Spleen (tissue), 7 donors: ENCODE data around the gene NCOA7.

Source experiments
- POLR2A ChIP-seq, 3 donors: fragments of 450-650 bp; IDR thresholded peaks; one replicate each; pipeline ENCODE4 v1.5.1; 2017; ENCODE audit warnings: antibody characterized with exemption in 3 of 3, mild to moderate bottlenecking in 1 of 3
- POLR2AphosphoS5 ChIP-seq, 3 donors: sonication (generic); formaldehyde crosslinking; IDR thresholded peaks; one replicate each; pipeline ENCODE4 v1.5.1; 2017; ENCODE audit warnings: antibody characterized with exemption in 3 of 3
- TF ChIP-seq, protein P1 (sequence below), 11 experiments: fragments of 200-600 bp in 7 of 11; fragments of 450-650 bp in 4 of 11; sonication (generic) in 4 of 11; IDR thresholded peaks in 8 of 11; conservative IDR thresholded peaks in 3 of 11; 1 replicate in 7 of 11; 2 replicates in 4 of 11; pipeline versions ENCODE4 v1.4.0 to v1.8.0; 2016 to 2021; ENCODE audit warnings: antibody characterized with exemption in 11 of 11, inconsistent platforms in 4 of 11, mild to moderate bottlenecking in 1 of 11
- donor health status: DM: no; HTN: no; CAD: no; lungs with moderate emphysema.
- donor health status: DM: no; HTN: no; CAD: no.
- donor health status: DM: no; HTN: no; CAD: no.

DNA sequence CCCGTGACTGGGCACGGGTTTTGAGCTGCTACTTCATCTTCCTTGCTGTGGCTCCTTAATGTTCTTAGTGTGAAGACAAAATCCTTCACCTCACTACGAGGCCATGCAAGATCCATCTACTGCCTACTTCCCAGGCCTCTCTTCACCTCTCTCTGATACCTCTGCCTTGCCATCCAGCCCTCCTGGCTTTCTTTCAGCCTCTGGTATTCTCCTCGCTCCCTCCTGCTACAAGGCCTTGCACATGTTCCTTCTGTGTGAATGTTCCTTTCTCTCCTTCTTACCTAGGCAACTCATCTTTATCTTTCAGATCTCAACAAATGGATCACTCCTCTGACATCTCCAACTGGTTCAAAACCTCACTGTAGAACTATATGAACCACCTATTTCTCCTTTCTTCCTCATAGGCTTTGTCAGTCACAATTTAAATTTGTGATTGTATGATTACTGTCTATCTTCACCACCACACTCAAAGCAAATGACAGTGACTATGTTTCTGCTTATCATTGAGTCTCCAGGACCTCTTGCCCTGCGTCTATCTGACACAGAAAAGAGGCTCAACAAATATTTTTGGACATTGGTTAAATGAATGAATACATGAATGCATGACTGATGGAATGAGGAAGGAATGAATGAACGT is 21.5 kb upstream of the NCOA7 start:
- TF ChIP-seq, protein P1, sequence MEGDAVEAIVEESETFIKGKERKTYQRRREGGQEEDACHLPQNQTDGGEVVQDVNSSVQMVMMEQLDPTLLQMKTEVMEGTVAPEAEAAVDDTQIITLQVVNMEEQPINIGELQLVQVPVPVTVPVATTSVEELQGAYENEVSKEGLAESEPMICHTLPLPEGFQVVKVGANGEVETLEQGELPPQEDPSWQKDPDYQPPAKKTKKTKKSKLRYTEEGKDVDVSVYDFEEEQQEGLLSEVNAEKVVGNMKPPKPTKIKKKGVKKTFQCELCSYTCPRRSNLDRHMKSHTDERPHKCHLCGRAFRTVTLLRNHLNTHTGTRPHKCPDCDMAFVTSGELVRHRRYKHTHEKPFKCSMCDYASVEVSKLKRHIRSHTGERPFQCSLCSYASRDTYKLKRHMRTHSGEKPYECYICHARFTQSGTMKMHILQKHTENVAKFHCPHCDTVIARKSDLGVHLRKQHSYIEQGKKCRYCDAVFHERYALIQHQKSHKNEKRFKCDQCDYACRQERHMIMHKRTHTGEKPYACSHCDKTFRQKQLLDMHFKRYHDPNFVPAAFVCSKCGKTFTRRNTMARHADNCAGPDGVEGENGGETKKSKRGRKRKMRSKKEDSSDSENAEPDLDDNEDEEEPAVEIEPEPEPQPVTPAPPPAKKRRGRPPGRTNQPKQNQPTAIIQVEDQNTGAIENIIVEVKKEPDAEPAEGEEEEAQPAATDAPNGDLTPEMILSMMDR (IDR thresholded peaks at IDR 0.05 in 8 of 11, conservative IDR thresholded peaks at IDR 0.05 in 3 of 11): no peak
- TF ChIP-seq POLR2AphosphoS5 (IDR thresholded peaks at IDR 0.05) (no peak), POLR2A (IDR thresholded peaks at IDR 0.05) (no peak)
